DMS114 treated with DMSO at 0.1 percent for 48 hours (cell line): ENCODE measurements around the gene RPL36A.

ENCODE experiments used
- DNase-seq: peaks from one replicate; lab custom pipeline; 2025; ENCODE audit not compliant: unreplicated experiment; lab: John Stamatoyannopoulos, UW

RPL36A gene

GRCh38 chrX:101430457-101431078 lies 39.8 kb downstream of the RPL36A start:
- no peak for DNase-seq

- no peak for DNase-seq
These were observed 51.3 kb downstream of the RPL36A start for GRCh38 chrX:101442085-101442484.
